ENCODE measurements around the gene ELOVL5.

GRCh38 chr6:53342217-53342616 lies 6.5 kb downstream of the ELOVL5 start:
- TF ChIP-seq CTCF (IDR thresholded peaks at IDR 0.05): no peak
- TF ChIP-seq REST (IDR thresholded peaks at IDR 0.05; ENCODE audit: low read depth, low read length): no peak
- no peak for TF ChIP-seq RXRA (IDR thresholded peaks at IDR 0.05; ENCODE audit: borderline replicate concordance, low read depth)
- no peak for TF ChIP-seq YY1 (IDR thresholded peaks at IDR 0.05; ENCODE audit: low read depth)
- no peak for TF ChIP-seq MAX (IDR thresholded peaks at IDR 0.05; ENCODE audit: low read depth)
- no peak for TF ChIP-seq JUND (IDR thresholded peaks at IDR 0.05)
- no peak for TF ChIP-seq RAD21 (IDR thresholded peaks at IDR 0.05; ENCODE audit: low read length)
- TF ChIP-seq FOXJ3 (CRISPR knock-in tag; IDR thresholded peaks at IDR 0.05): no peak
- TF ChIP-seq USF1 (IDR thresholded peaks at IDR 0.05; ENCODE audit: borderline replicate concordance, low read depth): no peak
- no peak for TF ChIP-seq SIN3A (IDR thresholded peaks at IDR 0.05; ENCODE audit: borderline replicate concordance, low read depth, low read length)
- no peak for TF ChIP-seq CHD2 (IDR thresholded peaks at IDR 0.05; ENCODE audit: low read length, partially characterized antibody)

All from SK-N-SH (cell line).